ENCODE data around the gene SPSB1. TPM values are rescaled to one million over a fixed set of nuclear protein-coding genes. Genes with fewer than 3 reads are reported as not detected.

Gene SPSB1
- total RNA-seq, 1 donor from 2014 or later: 78.6 TPM

- Mint-ChIP-seq H3K9me3 (ENCODE audit: unreplicated experiment) (peaks cover 6% of the 10 kb centered on the region), H3K36me3 (ENCODE audit: unreplicated experiment) (peaks cover 27% of the 10 kb centered on the region), H3K27me3 (ENCODE audit: unreplicated experiment) (peaks cover 3% of the 10 kb centered on the region), H3K4me1 (ENCODE audit: low read depth, unreplicated experiment) (peaks cover 14% of the 10 kb centered on the region), H3K4me3 (ENCODE audit: unreplicated experiment) (no peak overlapping the region), H3K27ac (ENCODE audit: unreplicated experiment) (no peak overlapping the region)
- no peak for TF ChIP-seq CTCF (IDR thresholded peaks at IDR 0.05; ENCODE audit: partially characterized antibody, unreplicated experiment)
- DNase-seq: no peak
Observed at GRCh38 chr1:9289711-9290485, 2.8 kb upstream of the SPSB1 start.

GRCh38 chr1:9291914-9292360, 757 bp upstream of the SPSB1 start:
- Mint-ChIP-seq H3K4me1 (ENCODE audit: low read depth, unreplicated experiment) (peaks cover 32% of the 10 kb centered on the region), H3K36me3 (ENCODE audit: unreplicated experiment) (peaks cover 12% of the 10 kb centered on the region), H3K9me3 (ENCODE audit: unreplicated experiment) (peaks cover 6% of the 10 kb centered on the region), H3K4me3 (ENCODE audit: unreplicated experiment) (peak overlapping the region; percentile 78), H3K27ac (ENCODE audit: unreplicated experiment) (peak overlapping the region; percentile 59), H3K27me3 (ENCODE audit: unreplicated experiment) (peaks cover 10% of the 10 kb centered on the region)
- DNase-seq: no peak
- no peak for TF ChIP-seq CTCF (IDR thresholded peaks at IDR 0.05; ENCODE audit: partially characterized antibody, unreplicated experiment)

GRCh38 chr1:9293241-9293532, 493 bp downstream of the SPSB1 start:
- no peak for TF ChIP-seq CTCF (IDR thresholded peaks at IDR 0.05; ENCODE audit: partially characterized antibody, unreplicated experiment)
- Mint-ChIP-seq H3K27me3 (ENCODE audit: unreplicated experiment) (peaks cover 12% of the 10 kb centered on the region), H3K9me3 (ENCODE audit: unreplicated experiment) (peaks cover 6% of the 10 kb centered on the region), H3K4me1 (ENCODE audit: low read depth, unreplicated experiment) (peaks cover 43% of the 10 kb centered on the region), H3K4me3 (ENCODE audit: unreplicated experiment) (no peak overlapping the region), H3K36me3 (ENCODE audit: unreplicated experiment) (peaks cover 10% of the 10 kb centered on the region), H3K27ac (ENCODE audit: unreplicated experiment) (no peak overlapping the region)
- DNase-seq: no peak

- TF ChIP-seq CTCF (IDR thresholded peaks at IDR 0.05; ENCODE audit: partially characterized antibody, unreplicated experiment): no peak
- no peak overlapping the region for H3K4me3 Mint-ChIP-seq (ENCODE audit: unreplicated experiment)
- peak; percentile 54 for DNase-seq
Observed at GRCh38 chr1:9293533-9294404, 1.1 kb downstream of the SPSB1 start.

GRCh38 chr1:9294405-9294773, 1.7 kb downstream of the SPSB1 start:
- no peak for DNase-seq
- no peak overlapping the region for H3K27ac Mint-ChIP-seq (ENCODE audit: unreplicated experiment)
- no peak for TF ChIP-seq CTCF (IDR thresholded peaks at IDR 0.05; ENCODE audit: partially characterized antibody, unreplicated experiment)
- H3K4me3 Mint-ChIP-seq (ENCODE audit: unreplicated experiment): no peak overlapping the region
- H3K36me3 Mint-ChIP-seq (ENCODE audit: unreplicated experiment): no peaks in the 10 kb centered on the region
- peaks cover 45% of the 10 kb centered on the region for H3K4me1 Mint-ChIP-seq (ENCODE audit: low read depth, unreplicated experiment)
- H3K9me3 Mint-ChIP-seq (ENCODE audit: unreplicated experiment): peaks cover 3% of the 10 kb centered on the region
- peaks cover 15% of the 10 kb centered on the region for H3K27me3 Mint-ChIP-seq (ENCODE audit: unreplicated experiment)

More at GRCh38 chr1:9293533-9294404, 1.1 kb downstream of the SPSB1 start:
- peaks cover 44% of the 10 kb centered on the region for H3K4me1 Mint-ChIP-seq (ENCODE audit: low read depth, unreplicated experiment)
- peaks cover 4% of the 10 kb centered on the region for H3K36me3 Mint-ChIP-seq (ENCODE audit: unreplicated experiment)
- H3K9me3 Mint-ChIP-seq (ENCODE audit: unreplicated experiment): peaks cover 6% of the 10 kb centered on the region
- no peak overlapping the region for H3K27ac Mint-ChIP-seq (ENCODE audit: unreplicated experiment)
- H3K27me3 Mint-ChIP-seq (ENCODE audit: unreplicated experiment): peaks cover 12% of the 10 kb centered on the region
